Neutrophil (primary cell): ENCODE results near the gene TBX21.

ENCODE experiments used
- H3K27ac ChIP-seq: fragments of 200-600 bp; sonication (generic); 2 replicates; pipeline ENCODE4 v1.5.1; 2016; ENCODE audit warnings: mild to moderate bottlenecking, moderate library complexity
- H3K27me3 ChIP-seq: fragments of 200-600 bp; sonication (generic); 2 replicates; pipeline ENCODE4 v1.6.0; 2016; ENCODE audit warnings: mild to moderate bottlenecking
- H3K36me3 ChIP-seq: fragments of 200-600 bp; sonication (generic); 2 replicates; pipeline ENCODE4 v1.5.1; 2017
- H3K4me1 ChIP-seq, 2 experiments: fragments of 200-600 bp in 1 of 2; sonication (generic) in 1 of 2; 1 replicate in 1 of 2; 2 replicates in 1 of 2; pipeline versions ENCODE4 v1.5.1 to v1.6.1; 2013 to 2016; ENCODE audit warnings: low read depth in 1 of 2, low read length in 1 of 2, mild to moderate bottlenecking in 1 of 2, moderate library complexity in 1 of 2; ENCODE audit not compliant: control insufficient read depth in 1 of 2, insufficient read depth in 1 of 2
- H3K4me3 ChIP-seq, 2 experiments: fragments of 200-600 bp in 1 of 2; sonication (generic) in 1 of 2; 1 replicate in 1 of 2; 2 replicates in 1 of 2; pipeline ENCODE4 v1.5.1; 2013 to 2016; ENCODE audit warnings: low read depth in 1 of 2, low read length in 1 of 2, mild to moderate bottlenecking in 1 of 2, moderate library complexity in 1 of 2
- H3K9me3 ChIP-seq: fragments of 200-600 bp; sonication (generic); 2 replicates; pipeline ENCODE4 v1.5.1; 2016
- CTCF ChIP-seq: fragments of 200-600 bp; sonication (generic); IDR thresholded peaks from 2 replicates; pipeline ENCODE4 v1.5.1; 2016; ENCODE audit warnings: antibody characterized with exemption

Gene TBX21

GRCh38 chr17:47728214-47728877 is 4.7 kb upstream of the TBX21 start:
- Histone ChIP-seq H3K27me3 (peaks cover 84% of the 10 kb centered on the region), H3K9me3 (no peaks in the 10 kb centered on the region), H3K4me1 (peaks cover 0 to 7% of the 10 kb centered on the region in 2 experiments), H3K27ac (no peak overlapping the region), H3K4me3 (no peak overlapping the region), H3K36me3 (no peaks in the 10 kb centered on the region)
- TF ChIP-seq CTCF = no peak

- Histone ChIP-seq H3K27me3 (peaks cover 85% of the 10 kb centered on the region), H3K4me1 (peaks cover 3 to 16% of the 10 kb centered on the region in 2 experiments), H3K36me3 (no peaks in the 10 kb centered on the region), H3K4me3 (no peak overlapping the region), H3K9me3 (no peaks in the 10 kb centered on the region), H3K27ac (no peak overlapping the region)
- TF ChIP-seq CTCF = no peak
Observed at GRCh38 chr17:47729476-47729875, 3.6 kb upstream of the TBX21 start.

- H3K36me3 ChIP-seq = no peaks in the 10 kb centered on the region
- H3K27me3 ChIP-seq = peaks cover 85% of the 10 kb centered on the region
- no peak overlapping the region for H3K27ac ChIP-seq
- no peaks in the 10 kb centered on the region for H3K9me3 ChIP-seq
- TF ChIP-seq CTCF = no peak
- H3K4me1 ChIP-seq = peaks cover 3 to 16% of the 10 kb centered on the region in 2 experiments
- no peak overlapping the region for H3K4me3 ChIP-seq
Observed at GRCh38 chr17:47730681-47731080, 2.4 kb upstream of the TBX21 start.

- H3K27me3 ChIP-seq = peaks cover 85% of the 10 kb centered on the region
- no peaks in the 10 kb centered on the region for H3K36me3 ChIP-seq
- H3K4me3 ChIP-seq = no peak overlapping the region
- peaks cover 3 to 16% of the 10 kb centered on the region in 2 experiments for H3K4me1 ChIP-seq
- H3K9me3 ChIP-seq = no peaks in the 10 kb centered on the region
- H3K27ac ChIP-seq = no peak overlapping the region
- no peak for TF ChIP-seq CTCF
Observed at GRCh38 chr17:47731396-47731795, 1.6 kb upstream of the TBX21 start.

GRCh38 chr17:47732399-47733046 is 513 bp upstream of the TBX21 start:
- no peak for TF ChIP-seq CTCF
- H3K27me3 ChIP-seq = peaks cover 93% of the 10 kb centered on the region
- H3K4me3 ChIP-seq = peak overlapping the region in 1 of 2 experiments; percentile 12
- no peaks in the 10 kb centered on the region for H3K9me3 ChIP-seq
- no peaks in the 10 kb centered on the region for H3K36me3 ChIP-seq
- H3K27ac ChIP-seq = no peak overlapping the region
- peaks cover 3 to 16% of the 10 kb centered on the region in 2 experiments for H3K4me1 ChIP-seq
